Thyroid gland (tissue), 4 donors: ENCODE measurements around the gene MPST.

ENCODE experiments used
- POLR2A ChIP-seq, 2 donors: fragments of 450-650 bp; IDR thresholded peaks; one replicate each; pipeline ENCODE4 v1.6.1; 2017; ENCODE audit warnings: antibody characterized with exemption in 2 of 2, mild to moderate bottlenecking in 2 of 2, moderate library complexity in 1 of 2
- TF ChIP-seq, protein P1 (sequence below), 6 experiments: fragments of 200-600 bp in 3 of 6; fragments of 450-650 bp in 3 of 6; sonication (generic) in 3 of 6; IDR thresholded peaks; one replicate each; pipeline ENCODE4 v1.5.1; 2016 to 2019; ENCODE audit warnings: antibody characterized with exemption in 6 of 6, mild to moderate bottlenecking in 2 of 6, inconsistent platforms in 1 of 6, moderate library complexity in 1 of 6

DNA sequence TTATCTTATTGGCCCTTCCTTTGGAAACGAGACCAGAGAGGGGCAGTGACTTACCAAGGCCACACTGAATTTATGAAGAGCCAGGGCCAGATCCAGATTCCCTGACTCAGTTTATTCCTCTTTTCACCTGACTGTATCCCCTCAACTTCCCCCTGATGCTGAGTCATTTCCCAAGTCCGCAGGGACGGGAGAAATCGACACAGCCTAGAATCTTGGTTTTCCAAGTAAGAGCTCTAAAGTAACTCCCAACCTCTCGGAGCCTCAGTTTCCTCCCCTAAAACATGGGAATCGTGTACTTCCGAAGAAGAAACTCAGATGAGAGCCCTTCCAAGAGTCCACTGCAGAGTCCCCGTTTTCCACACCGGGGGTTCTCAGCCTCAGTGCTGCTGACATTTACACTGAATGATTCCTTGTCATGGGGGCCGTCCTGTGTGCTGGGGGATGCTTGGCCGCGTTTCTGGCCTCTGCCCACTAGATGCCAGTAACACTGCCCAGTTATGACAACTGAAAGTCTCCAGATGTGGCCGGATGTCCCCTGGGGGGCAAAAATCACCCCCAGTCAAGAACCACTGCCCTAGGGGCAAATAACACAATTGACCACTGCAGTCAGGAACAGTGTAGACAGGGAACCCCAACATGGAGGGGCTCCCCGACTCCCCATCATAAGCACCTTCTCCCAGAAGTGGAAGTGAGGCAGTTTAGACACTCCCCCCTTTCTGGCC lies 11.2 kb downstream of the MPST start:
- TF ChIP-seq, protein P1, sequence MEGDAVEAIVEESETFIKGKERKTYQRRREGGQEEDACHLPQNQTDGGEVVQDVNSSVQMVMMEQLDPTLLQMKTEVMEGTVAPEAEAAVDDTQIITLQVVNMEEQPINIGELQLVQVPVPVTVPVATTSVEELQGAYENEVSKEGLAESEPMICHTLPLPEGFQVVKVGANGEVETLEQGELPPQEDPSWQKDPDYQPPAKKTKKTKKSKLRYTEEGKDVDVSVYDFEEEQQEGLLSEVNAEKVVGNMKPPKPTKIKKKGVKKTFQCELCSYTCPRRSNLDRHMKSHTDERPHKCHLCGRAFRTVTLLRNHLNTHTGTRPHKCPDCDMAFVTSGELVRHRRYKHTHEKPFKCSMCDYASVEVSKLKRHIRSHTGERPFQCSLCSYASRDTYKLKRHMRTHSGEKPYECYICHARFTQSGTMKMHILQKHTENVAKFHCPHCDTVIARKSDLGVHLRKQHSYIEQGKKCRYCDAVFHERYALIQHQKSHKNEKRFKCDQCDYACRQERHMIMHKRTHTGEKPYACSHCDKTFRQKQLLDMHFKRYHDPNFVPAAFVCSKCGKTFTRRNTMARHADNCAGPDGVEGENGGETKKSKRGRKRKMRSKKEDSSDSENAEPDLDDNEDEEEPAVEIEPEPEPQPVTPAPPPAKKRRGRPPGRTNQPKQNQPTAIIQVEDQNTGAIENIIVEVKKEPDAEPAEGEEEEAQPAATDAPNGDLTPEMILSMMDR (IDR thresholded peaks at IDR 0.05): no peak
- TF ChIP-seq POLR2A (IDR thresholded peaks at IDR 0.05): no peak
